ENCODE results near the gene TOLLIP.

GRCh38 chr11:1276041-1276790 lies 33.2 kb downstream of the TOLLIP start:
- TF ChIP-seq POLR2AphosphoS5 (IDR thresholded peaks at IDR 0.05; ENCODE audit: borderline replicate concordance, low read depth, low read length), result no peak
- no peak for TF ChIP-seq EZH2 (IDR thresholded peaks at IDR 0.05)
- no peak for TF ChIP-seq FOXP2 (optimal IDR thresholded peaks at IDR 0.05; ENCODE audit: control extremely low read depth, extremely low read length, insufficient read depth)
